ENCODE data around the gene MKLN1. TPM values are rescaled to one million over a fixed set of nuclear protein-coding genes. Genes with fewer than 3 reads are reported as not detected.

MKLN1 gene
- total and polyA plus RNA-seq, 2 donors (not counting 1 experiment from before 2014, with no cell fraction given), result 8.5 to 68.4 TPM

GRCh38 chr7:131494182-131494581, 166.5 kb downstream of the MKLN1 start:
- Histone ChIP-seq H3K9me3 (ENCODE audit: control extremely low read depth in 1 of 3, control insufficient read depth in 2 of 3, insufficient read depth in 1 of 3, low read length in 2 of 3) (no peaks in the 10 kb centered on the region), H3K79me2 (ENCODE audit: control insufficient read depth, insufficient read depth, low read length) (no peaks in the 10 kb centered on the region), H2AFZ (ENCODE audit: insufficient read depth, low read depth, low read length, poor library complexity, severe bottlenecking) (no peak overlapping the region), H3K4me3 (ENCODE audit: control extremely low read depth in 1 of 5, extremely low read depth in 1 of 5, insufficient read depth in 1 of 5, low read depth in 2 of 5, low read length in 4 of 5) (no peak overlapping the region), H3K9ac (ENCODE audit: low read length) (no peak overlapping the region), H3K27me3 (replicated peaks in 1 of 4; ENCODE audit: control extremely low read depth in 1 of 4, control insufficient read depth in 3 of 4, insufficient read depth in 4 of 4, low read length in 3 of 4) (no peaks in the 10 kb centered on the region), H3K4me2 (replicated peaks; ENCODE audit: low read depth, low read length, poor library complexity, severe bottlenecking) (no peak overlapping the region), H4K20me1 (ENCODE audit: control insufficient read depth, insufficient read depth, low read length, poor library complexity, severe bottlenecking) (no peaks in the 10 kb centered on the region), H3K4me1 (ENCODE audit: control insufficient read depth in 2 of 2, insufficient read depth in 2 of 2, low read length in 2 of 2) (no peaks in the 10 kb centered on the region), H3K36me3 (replicated peaks in 1 of 2; ENCODE audit: control extremely low read depth in 1 of 2, control insufficient read depth in 1 of 2, extremely low read depth in 1 of 2, insufficient read depth in 2 of 2, low read length in 1 of 2) (peaks cover under 1 to 7% of the 10 kb centered on the region in 2 experiments), H3K27ac (ENCODE audit: low read length in 2 of 2) (no peak overlapping the region)
- WGBS (ENCODE audit: insufficient coverage), result no CpG with 5 or more reads among the region's 2 CpGs
- ChIA-PET POLR2A (no interaction called here), CTCF (interaction anchor here (0.8 to 1.8 kb wide), 2 partner anchors 9 to 21 kb away, joined by 4 to 5 read pairs; no protein-coding TSS in a partner anchor)
- Mint-ChIP-seq H3K27me3 (no peaks in the 10 kb centered on the region), H3K27ac (no peak overlapping the region), H3K9me3 (ENCODE audit: insufficient read depth) (no peaks in the 10 kb centered on the region), H3K4me3 (no peak overlapping the region), H3K4me1 (no peaks in the 10 kb centered on the region)
- DNase-seq (no peak), ATAC-seq (ENCODE audit: low read depth) (no peak)
- no peak for TF ChIP-seq CTCF (IDR thresholded peaks at IDR 0.05)
- no peak for TF ChIP-seq EZH2 (IDR thresholded peaks at IDR 0.05; ENCODE audit: borderline replicate concordance, insufficient read depth, low read depth, low read length, poor library complexity, severe bottlenecking)
- intact Hi-C loops (cut with micrococcal nuclease), result no loop called here

- intact Hi-C loops (cut with micrococcal nuclease), result no loop called here
- H3K4me1 Mint-ChIP-seq, result no peaks in the 10 kb centered on the region
- no peaks in the 10 kb centered on the region for H3K27me3 Mint-ChIP-seq
- no peak for TF ChIP-seq CTCF (IDR thresholded peaks at IDR 0.05)
- no peak for TF ChIP-seq EZH2 (IDR thresholded peaks at IDR 0.05; ENCODE audit: borderline replicate concordance, insufficient read depth, low read depth, low read length, poor library complexity, severe bottlenecking)
- Histone ChIP-seq H2AFZ (ENCODE audit: insufficient read depth, low read depth, low read length, poor library complexity, severe bottlenecking) (no peak overlapping the region), H3K9ac (ENCODE audit: low read length) (no peak overlapping the region), H3K9me3 (ENCODE audit: control extremely low read depth in 1 of 3, control insufficient read depth in 2 of 3, insufficient read depth in 1 of 3, low read length in 2 of 3) (no peaks in the 10 kb centered on the region), H3K4me3 (ENCODE audit: control extremely low read depth in 1 of 5, extremely low read depth in 1 of 5, insufficient read depth in 1 of 5, low read depth in 2 of 5, low read length in 4 of 5) (no peak overlapping the region), H3K4me2 (replicated peaks; ENCODE audit: low read depth, low read length, poor library complexity, severe bottlenecking) (no peak overlapping the region), H3K4me1 (ENCODE audit: control insufficient read depth in 2 of 2, insufficient read depth in 2 of 2, low read length in 2 of 2) (no peaks in the 10 kb centered on the region), H3K27me3 (replicated peaks in 1 of 4; ENCODE audit: control extremely low read depth in 1 of 4, control insufficient read depth in 3 of 4, insufficient read depth in 4 of 4, low read length in 3 of 4) (no peaks in the 10 kb centered on the region), H3K27ac (ENCODE audit: low read length in 2 of 2) (no peak overlapping the region), H3K36me3 (replicated peaks in 1 of 2; ENCODE audit: control extremely low read depth in 1 of 2, control insufficient read depth in 1 of 2, extremely low read depth in 1 of 2, insufficient read depth in 2 of 2, low read length in 1 of 2) (peaks cover 3 to 7% of the 10 kb centered on the region in 2 experiments), H4K20me1 (ENCODE audit: control insufficient read depth, insufficient read depth, low read length, poor library complexity, severe bottlenecking) (no peaks in the 10 kb centered on the region), H3K79me2 (ENCODE audit: control insufficient read depth, insufficient read depth, low read length) (no peaks in the 10 kb centered on the region)
- no peak overlapping the region for H3K27ac Mint-ChIP-seq
- DNase-seq (no peak), ATAC-seq (ENCODE audit: low read depth) (no peak)
- CTCF ChIA-PET, result interaction anchor here (0.8 to 1.4 kb wide), 2 partner anchors 9 to 11 kb away, joined by 3 to 5 read pairs; no protein-coding TSS in a partner anchor
- 100% methylated on average over 1 of the region's 7 CpGs for WGBS (ENCODE audit: insufficient coverage)
- POLR2A ChIA-PET, result interaction anchor here (0.6 kb wide), 1 partner anchor 151 kb away, joined by 8 read pairs; no protein-coding TSS in a partner anchor
- H3K4me3 Mint-ChIP-seq, result no peak overlapping the region
- no peaks in the 10 kb centered on the region for H3K9me3 Mint-ChIP-seq (ENCODE audit: insufficient read depth)
Measured at GRCh38 chr7:131495669-131496498, 168.2 kb downstream of the MKLN1 start.

Data from B cell (primary cell).